HK-2 (cell line): ENCODE results near the gene ATP2B2.

ENCODE experiments used
- DNase-seq: peaks from one replicate; pipeline ENCODE4 v3.0.0-alpha.2; 2018; ENCODE audit not compliant: unreplicated experiment

The ATP2B2 gene

GRCh38 chr3:10530241-10530640 is 24.9 kb upstream of the ATP2B2 start:
- no peak for DNase-seq

GRCh38 chr3:10529809-10530208 is 24.4 kb upstream of the ATP2B2 start:
- DNase-seq = no peak

- no peak for DNase-seq
These were observed 22.7 kb upstream of the ATP2B2 start for GRCh38 chr3:10528046-10528445.

GRCh38 chr3:10527295-10528001 is 22.1 kb upstream of the ATP2B2 start:
- DNase-seq = no peak

GRCh38 chr3:10526366-10526765 is 21.0 kb upstream of the ATP2B2 start:
- DNase-seq = no peak

GRCh38 chr3:10524799-10525301 is 19.5 kb upstream of the ATP2B2 start:
- no peak for DNase-seq

- no peak for DNase-seq
These were observed 18.9 kb upstream of the ATP2B2 start for GRCh38 chr3:10524270-10524669.

GRCh38 chr3:10523561-10523960 is 18.2 kb upstream of the ATP2B2 start:
- DNase-seq = no peak

GRCh38 chr3:10522646-10523303 is 17.4 kb upstream of the ATP2B2 start:
- DNase-seq = no peak

- no peak for DNase-seq
These were observed 16.5 kb upstream of the ATP2B2 start for GRCh38 chr3:10521772-10522441.

GRCh38 chr3:10520072-10520471 is 14.7 kb upstream of the ATP2B2 start:
- DNase-seq = no peak

- no peak for DNase-seq
These were observed 13.8 kb upstream of the ATP2B2 start for GRCh38 chr3:10519236-10519635.

GRCh38 chr3:10518506-10519150 is 13.2 kb upstream of the ATP2B2 start:
- DNase-seq = no peak

GRCh38 chr3:10517627-10518026 is 12.2 kb upstream of the ATP2B2 start:
- no peak for DNase-seq

GRCh38 chr3:10516544-10517452 is 11.4 kb upstream of the ATP2B2 start:
- no peak for DNase-seq

GRCh38 chr3:10515884-10516495 is 10.6 kb upstream of the ATP2B2 start:
- DNase-seq = no peak

- no peak for DNase-seq
These were observed 10.0 kb upstream of the ATP2B2 start for GRCh38 chr3:10515396-10515795.

GRCh38 chr3:10514407-10515069 is 9.2 kb upstream of the ATP2B2 start:
- no peak for DNase-seq

GRCh38 chr3:10513306-10513705 is 7.9 kb upstream of the ATP2B2 start:
- DNase-seq = no peak

GRCh38 chr3:10512687-10513086 is 7.3 kb upstream of the ATP2B2 start:
- DNase-seq = no peak
